Measurements from ENCODE around the gene MPP1. TPM values are rescaled to one million over a fixed set of nuclear protein-coding genes. Genes with fewer than 3 reads are reported as not detected.

The MPP1 gene
- total and polyA plus RNA-seq, 9 of the 15 experiments (the other 6 are each of a cell fraction or from before 2014, with no cell fraction given) = 227 to 395 (median 283) TPM

DNA sequence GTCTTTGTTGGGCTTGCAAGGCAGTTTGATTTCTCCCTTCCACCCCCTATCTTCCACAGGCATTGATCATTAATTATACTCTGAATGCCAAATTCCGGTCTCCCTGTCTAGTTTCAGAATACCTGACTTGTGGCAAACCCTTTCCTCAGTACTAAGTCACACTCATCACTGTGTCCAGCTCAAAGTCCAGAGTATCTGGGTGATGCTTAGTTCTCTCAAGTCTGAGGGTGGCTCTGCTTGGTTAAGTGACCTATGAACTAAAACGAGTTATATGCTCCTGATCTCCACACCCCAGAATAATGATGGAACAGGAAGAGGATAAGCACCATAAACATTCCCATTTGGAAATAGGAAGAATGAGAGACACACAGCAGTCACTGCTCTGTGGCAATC is 22.7 kb upstream of the MPP1 start (continued):
- no peak for TF ChIP-seq POLR3A (IDR thresholded peaks at IDR 0.05; ENCODE audit: borderline replicate concordance, extremely low read depth, insufficient read depth, insufficient read length)
- no peak for TF ChIP-seq TAF15 (IDR thresholded peaks at IDR 0.05; ENCODE audit: low read depth, low read length)
- TF ChIP-seq, protein P1, sequence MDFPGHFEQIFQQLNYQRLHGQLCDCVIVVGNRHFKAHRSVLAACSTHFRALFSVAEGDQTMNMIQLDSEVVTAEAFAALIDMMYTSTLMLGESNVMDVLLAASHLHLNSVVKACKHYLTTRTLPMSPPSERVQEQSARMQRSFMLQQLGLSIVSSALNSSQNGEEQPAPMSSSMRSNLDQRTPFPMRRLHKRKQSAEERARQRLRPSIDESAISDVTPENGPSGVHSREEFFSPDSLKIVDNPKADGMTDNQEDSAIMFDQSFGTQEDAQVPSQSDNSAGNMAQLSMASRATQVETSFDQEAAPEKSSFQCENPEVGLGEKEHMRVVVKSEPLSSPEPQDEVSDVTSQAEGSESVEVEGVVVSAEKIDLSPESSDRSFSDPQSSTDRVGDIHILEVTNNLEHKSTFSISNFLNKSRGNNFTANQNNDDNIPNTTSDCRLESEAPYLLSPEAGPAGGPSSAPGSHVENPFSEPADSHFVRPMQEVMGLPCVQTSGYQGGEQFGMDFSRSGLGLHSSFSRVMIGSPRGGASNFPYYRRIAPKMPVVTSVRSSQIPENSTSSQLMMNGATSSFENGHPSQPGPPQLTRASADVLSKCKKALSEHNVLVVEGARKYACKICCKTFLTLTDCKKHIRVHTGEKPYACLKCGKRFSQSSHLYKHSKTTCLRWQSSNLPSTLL (IDR thresholded peaks at IDR 0.05) = no peak
- TF ChIP-seq KDM1A (IDR thresholded peaks at IDR 0.05) = no peak
- TF ChIP-seq, protein P2, sequence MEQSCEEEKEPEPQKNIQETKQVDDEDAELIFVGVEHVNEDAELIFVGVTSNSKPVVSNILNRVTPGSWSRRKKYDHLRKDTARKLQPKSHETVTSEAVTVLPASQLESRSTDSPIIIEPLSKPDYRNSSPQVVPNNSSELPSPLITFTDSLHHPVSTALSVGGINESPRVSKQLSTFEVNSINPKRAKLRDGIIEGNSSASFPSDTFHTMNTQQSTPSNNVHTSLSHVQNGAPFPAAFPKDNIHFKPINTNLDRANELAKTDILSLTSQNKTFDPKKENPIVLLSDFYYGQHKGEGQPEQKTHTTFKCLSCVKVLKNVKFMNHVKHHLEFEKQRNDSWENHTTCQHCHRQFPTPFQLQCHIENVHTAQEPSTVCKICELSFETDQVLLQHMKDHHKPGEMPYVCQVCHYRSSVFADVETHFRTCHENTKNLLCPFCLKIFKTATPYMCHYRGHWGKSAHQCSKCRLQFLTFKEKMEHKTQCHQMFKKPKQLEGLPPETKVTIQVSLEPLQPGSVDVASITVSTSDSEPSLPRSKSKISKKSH (CRISPR knock-in tag; IDR thresholded peaks at IDR 0.05) = no peak
- TF ChIP-seq MTA3 (IDR thresholded peaks at IDR 0.05; ENCODE audit: borderline replicate concordance) = no peak
- TF ChIP-seq ZNF143 (CRISPR knock-in tag; IDR thresholded peaks at IDR 0.05) = no peak
- TF ChIP-seq NR4A1 (CRISPR knock-in tag; IDR thresholded peaks at IDR 0.05) = no peak
- no peak for TF ChIP-seq NR4A1 (tag; IDR thresholded peaks at IDR 0.05)
- no peak for TF ChIP-seq XRCC4 (IDR thresholded peaks at IDR 0.05; ENCODE audit: extremely low read depth, insufficient read depth, insufficient read length)
